Lower leg skin (tissue), 3 donors: ENCODE data around the gene UNC79.

ENCODE experiments used
- POLR2A ChIP-seq, 2 donors: fragments of 450-650 bp; IDR thresholded peaks; one replicate each; pipeline ENCODE4 v1.6.1; 2016 to 2017; ENCODE audit warnings: antibody characterized with exemption in 2 of 2, mild to moderate bottlenecking in 1 of 2, moderate library complexity in 1 of 2
- TF ChIP-seq, protein P1 (sequence below), 3 donors: fragments of 450-650 bp; IDR thresholded peaks; one replicate each; pipeline ENCODE4 v1.5.1; 2016; ENCODE audit warnings: antibody characterized with exemption in 3 of 3, mild to moderate bottlenecking in 3 of 3, moderate library complexity in 2 of 3

DNA sequence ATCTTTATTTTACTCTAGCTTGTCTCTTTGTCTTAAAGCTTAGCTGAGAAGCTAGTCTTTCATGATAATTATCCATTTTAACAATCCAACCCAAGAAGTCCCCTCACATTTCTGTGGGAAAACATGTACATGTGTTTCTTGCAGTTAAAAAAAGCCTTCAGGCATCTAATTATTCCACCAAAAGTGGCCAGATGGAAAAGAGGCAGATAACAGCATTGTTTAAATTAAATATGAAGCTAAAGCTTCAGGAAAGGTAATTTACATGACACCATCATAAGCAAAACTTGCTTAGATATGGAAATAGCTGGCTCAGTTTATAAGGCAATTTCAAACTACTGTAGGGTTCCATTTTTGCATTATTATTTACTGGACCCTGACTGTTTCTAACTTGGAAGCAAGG is 175.4 kb downstream of the UNC79 start:
- no peak for TF ChIP-seq POLR2A (IDR thresholded peaks at IDR 0.05)
- TF ChIP-seq, protein P1, sequence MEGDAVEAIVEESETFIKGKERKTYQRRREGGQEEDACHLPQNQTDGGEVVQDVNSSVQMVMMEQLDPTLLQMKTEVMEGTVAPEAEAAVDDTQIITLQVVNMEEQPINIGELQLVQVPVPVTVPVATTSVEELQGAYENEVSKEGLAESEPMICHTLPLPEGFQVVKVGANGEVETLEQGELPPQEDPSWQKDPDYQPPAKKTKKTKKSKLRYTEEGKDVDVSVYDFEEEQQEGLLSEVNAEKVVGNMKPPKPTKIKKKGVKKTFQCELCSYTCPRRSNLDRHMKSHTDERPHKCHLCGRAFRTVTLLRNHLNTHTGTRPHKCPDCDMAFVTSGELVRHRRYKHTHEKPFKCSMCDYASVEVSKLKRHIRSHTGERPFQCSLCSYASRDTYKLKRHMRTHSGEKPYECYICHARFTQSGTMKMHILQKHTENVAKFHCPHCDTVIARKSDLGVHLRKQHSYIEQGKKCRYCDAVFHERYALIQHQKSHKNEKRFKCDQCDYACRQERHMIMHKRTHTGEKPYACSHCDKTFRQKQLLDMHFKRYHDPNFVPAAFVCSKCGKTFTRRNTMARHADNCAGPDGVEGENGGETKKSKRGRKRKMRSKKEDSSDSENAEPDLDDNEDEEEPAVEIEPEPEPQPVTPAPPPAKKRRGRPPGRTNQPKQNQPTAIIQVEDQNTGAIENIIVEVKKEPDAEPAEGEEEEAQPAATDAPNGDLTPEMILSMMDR (IDR thresholded peaks at IDR 0.05): no peak
